HG02588 (cell line): Measurements from ENCODE around the gene PLA2G3.

Experiments
- ATAC-seq: cut with Tn5 transposase; IDR thresholded peaks from one replicate; pipeline ENCODE4 v1.9.1; 2021; ENCODE audit warnings: mild to moderate bottlenecking, moderate library complexity; ENCODE audit not compliant: unreplicated experiment

PLA2G3 gene

GRCh38 chr22:31088233-31088986 is 51.9 kb downstream of the PLA2G3 start:
- no peak for ATAC-seq

GRCh38 chr22:31087744-31088215 is 52.5 kb downstream of the PLA2G3 start:
- ATAC-seq: no peak

GRCh38 chr22:31086703-31087330 is 53.5 kb downstream of the PLA2G3 start:
- ATAC-seq: no peak

GRCh38 chr22:31085928-31086327 is 54.4 kb downstream of the PLA2G3 start:
- ATAC-seq: no peak

- ATAC-seq: no peak
These were observed 54.8 kb downstream of the PLA2G3 start for GRCh38 chr22:31085493-31085824.

GRCh38 chr22:31084811-31085492 is 55.4 kb downstream of the PLA2G3 start:
- peak; percentile 65 for ATAC-seq
